HCT116 (cell line): ENCODE results near the gene PLEKHG3. TPM values are rescaled to one million over a fixed set of nuclear protein-coding genes. Genes with fewer than 3 reads are reported as not detected.
A peak's percentile ranks its signal among the peaks of the same experiment; 100 is the strongest.

ENCODE experiments used
- ATAC-seq: fragments of 200-7000 bp; cut with Tn5 transposase; 2 replicates; pipeline ENCODE4 v1.9.1; 2020; ENCODE audit warnings: mild to moderate bottlenecking, moderate library complexity
- BruUV-seq: library from RNA; stranded (reverse); fragments of 400-500 nt; replicated peaks from 2 replicates; lab custom pipeline; 2021; lab: Mats Ljungman, UMichigan
- CTCF ChIA-PET: fragments of 300-600 bp; sonication (Branson Sonifier 250); formaldehyde crosslinking; loops from one replicate; lab custom pipeline; 2021; ENCODE audit warnings: antibody characterized with exemption; lab: Charles Lee
- POLR2A ChIA-PET: fragments of 300-600, 350-600 bp; sonication (Branson Sonifier 250); formaldehyde crosslinking; loops from one replicate; lab custom pipeline; 2021; ENCODE audit warnings: antibody characterized with exemption; lab: Charles Lee
- RAD21 ChIA-PET, 2 experiments: fragments of 300-600 bp; sonication (Branson Sonifier 250); formaldehyde crosslinking; loops; one replicate each; lab custom pipeline; 2023; ENCODE audit warnings: low total read pairs in 2 of 2; ENCODE audit not compliant: uncharacterized antibody in 2 of 2, unreplicated experiment in 2 of 2, low non-redundant PET in 1 of 2; lab: Charles Lee
- DNase-seq: peaks from one replicate; pipeline ENCODE4 v3.0.0-alpha.2; 2010; ENCODE audit warnings: low read depth, low spot score
- H2AFZ ChIP-seq: fragments of 200-600 bp; shearing (Covaris generic), sonication (generic); 2 replicates; pipeline ENCODE4 v1.6.1; 2017; ENCODE audit warnings: low read depth, mixed run types, mixed read lengths, antibody characterized with exemption, low read length; ENCODE audit not compliant: poor library complexity, severe bottlenecking
- H3K27ac ChIP-seq: 2 replicates; pipeline ENCODE4 v1.5.1; 2012; ENCODE audit warnings: low read depth, low read length
- H3K27me3 ChIP-seq: fragments of 200-600 bp; sonication (generic); 2 replicates; pipeline ENCODE4 v1.6.1; 2016; ENCODE audit warnings: mixed run types, low read length, mixed read lengths; ENCODE audit not compliant: insufficient read depth
- H3K36me3 ChIP-seq, 2 experiments: fragments of 200-500 bp in 1 of 2; fragments of 200-600 bp in 1 of 2; sonication (Bioruptor generic) in 1 of 2; sonication (generic) in 1 of 2; 2 replicates each; pipeline versions ENCODE4 v1.5.1 to v1.6.1; 2014 to 2016; ENCODE audit warnings: low read length in 2 of 2, inconsistent platforms in 1 of 2, mixed read lengths in 1 of 2, mixed run types in 1 of 2; ENCODE audit not compliant: insufficient read depth in 2 of 2, control insufficient read depth in 1 of 2
- H3K4me1 ChIP-seq, 2 experiments: fragments of 200-600 bp in 1 of 2; sonication (generic) in 1 of 2; 2 replicates each; pipeline versions ENCODE4 v1.5.1 to v1.6.1; 2012 to 2017; ENCODE audit warnings: low read length in 2 of 2, inconsistent platforms in 1 of 2, mild to moderate bottlenecking in 1 of 2, mixed read lengths in 1 of 2, mixed run types in 1 of 2, moderate library complexity in 1 of 2; ENCODE audit not compliant: insufficient read depth in 2 of 2, control insufficient read depth in 1 of 2
- H3K4me2 ChIP-seq: fragments of 200-600 bp; sonication (generic); 2 replicates; pipeline ENCODE4 v1.6.1; 2017; ENCODE audit warnings: mixed run types, low read length, mixed read lengths
- H3K4me3 ChIP-seq, 2 experiments: fragments of 200-600 bp in 1 of 2; sonication (generic) in 1 of 2; replicated peaks in 1 of 2; 2 replicates each; pipeline ENCODE4 v1.5.1; 2011 to 2016; ENCODE audit warnings: low read length in 2 of 2, control low read depth in 1 of 2, low read depth in 1 of 2, mild to moderate bottlenecking in 1 of 2, mixed read lengths in 1 of 2, mixed run types in 1 of 2
- H3K79me2 ChIP-seq: fragments of 200-600 bp; sonication (generic); 2 replicates; pipeline ENCODE4 v1.6.1; 2017; ENCODE audit warnings: mild to moderate bottlenecking, mixed run types, low read length, moderate library complexity, mixed read lengths; ENCODE audit not compliant: insufficient read depth
- H3K9ac ChIP-seq: fragments of 200-600 bp; sonication (generic); 2 replicates; pipeline ENCODE4 v1.6.1; 2016; ENCODE audit warnings: low read length, mixed read lengths
- H3K9me2 ChIP-seq: fragments of 200-600 bp; sonication (generic), shearing (Covaris generic); 2 replicates; pipeline ENCODE4 v1.6.1; 2017; ENCODE audit warnings: mixed run types, mild to moderate bottlenecking, moderate library complexity; ENCODE audit not compliant: insufficient read depth
- H3K9me3 ChIP-seq, 2 experiments: fragments of 200-500 bp in 1 of 2; fragments of 200-600 bp in 1 of 2; sonication (Bioruptor generic) in 1 of 2; sonication (generic) in 1 of 2; 2 replicates each; pipeline ENCODE4 v1.6.1; 2014 to 2017; ENCODE audit warnings: low read length in 2 of 2, mixed read lengths in 2 of 2, inconsistent platforms in 1 of 2, low read depth in 1 of 2, mild to moderate bottlenecking in 1 of 2, mixed run types in 1 of 2, moderate library complexity in 1 of 2; ENCODE audit not compliant: control insufficient read depth in 1 of 2, insufficient read depth in 1 of 2
- H4K20me1 ChIP-seq: fragments of 200-600 bp; sonication (generic), shearing (Covaris generic); 2 replicates; pipeline ENCODE4 v1.6.1; 2017; ENCODE audit warnings: mixed run types, mild to moderate bottlenecking, moderate library complexity; ENCODE audit not compliant: insufficient read depth
- ELF1 ChIP-seq: IDR thresholded peaks from 2 replicates; pipeline ENCODE4 v1.6.1; 2012; ENCODE audit warnings: low read depth, borderline replicate concordance
- REST ChIP-seq: IDR thresholded peaks from 2 replicates; pipeline ENCODE4 v1.6.1; 2012; ENCODE audit warnings: low read depth
- SRF ChIP-seq: IDR thresholded peaks from 2 replicates; pipeline ENCODE4 v1.6.1; 2012; ENCODE audit warnings: low read depth
- YY1 ChIP-seq: IDR thresholded peaks from 2 replicates; pipeline ENCODE4 v1.6.1; 2011; ENCODE audit warnings: low read length, low read depth, moderate library complexity, mild to moderate bottlenecking; ENCODE audit not compliant: insufficient replicate concordance; ENCODE audit errors: extremely low read depth
- ZFX ChIP-seq: fragments of 450-650 bp; IDR thresholded peaks from 2 replicates; pipeline ENCODE4 v1.6.1; 2017
- intact Hi-C: fragments of 100-400 bp; cut with micrococcal nuclease; formaldehyde crosslinking; loops from 2 replicates; pipeline ENCODE4 v1.10.0; 2022
- total RNA-seq: library from RNA; stranded (reverse); gene quantifications from one replicate; pipeline ENCODE4 v1.2.1, GENCODE V29; 2021; ENCODE audit not compliant: unreplicated experiment

Gene PLEKHG3
- total RNA-seq, 1 experiment from 2014 or later = 55.6 TPM

- CTCF ChIA-PET = interaction anchor here (1.0 to 1.3 kb wide), 2 partner anchors 33 to 133 kb away, joined by 4 read pairs; no protein-coding TSS in a partner anchor
- BruUV-seq = no TSS peak
Measured at GRCh38 chr14:64767215-64767964, 63.2 kb downstream of the PLEKHG3 start.

More at GRCh38 chr14:64767215-64767964, 63.2 kb downstream of the PLEKHG3 start:
- DNase-seq = no peak
- H3K79me2 ChIP-seq = no peaks in the 10 kb centered on the region
- no peaks in the 10 kb centered on the region for H4K20me1 ChIP-seq
- no peaks in the 10 kb centered on the region for H3K36me3 ChIP-seq
- TF ChIP-seq REST (no peak), ZFX (no peak), SRF (no peak), YY1 (no peak), ELF1 (no peak)
- peaks cover 15 to 40% of the 10 kb centered on the region in 2 experiments; a peak in 3 of 4 replicates for H3K4me1 ChIP-seq
- no peaks in the 10 kb centered on the region for H3K9me3 ChIP-seq
- intact Hi-C loops = no loop called here
- no peak overlapping the region for H3K4me3 ChIP-seq
- ChIA-PET RAD21 (no interaction called here), POLR2A (no interaction called here)
- H3K9ac ChIP-seq = no peak overlapping the region
- ATAC-seq = no peak
- no peak overlapping the region for H3K27ac ChIP-seq
- H3K27me3 ChIP-seq = no peaks in the 10 kb centered on the region
- no peak overlapping the region for H2AFZ ChIP-seq
- H3K4me2 ChIP-seq = peak overlapping the region; percentile 50; the same call in 1 of the 2 replicates
- no peaks in the 10 kb centered on the region for H3K9me2 ChIP-seq
